GM12878 (cell line): ENCODE results near the gene OSGIN1. TPM values are rescaled to one million over a fixed set of nuclear protein-coding genes. Genes with fewer than 3 reads are reported as not detected.

Source experiments
- ATAC-seq: fragments of 200-7000 bp; cut with Tn5 transposase; 3 replicates; pipeline ENCODE4 v1.9.1; 2020; ENCODE audit warnings: mild to moderate bottlenecking, moderate library complexity
- BruUV-seq: library from RNA; stranded (reverse); fragments of 400-500 nt; replicated peaks from 2 replicates; lab custom pipeline; 2021; lab: Mats Ljungman, UMichigan
- CTCF ChIA-PET: fragments of 300-600 bp; sonication (Branson Sonifier 250); formaldehyde crosslinking; extraction: SDS; loops from one replicate; lab custom pipeline; 2021; ENCODE audit warnings: inconsistent platforms; lab: Yijun Ruan, JAX
- POLR2A ChIA-PET: fragments of 350-600 bp; formaldehyde crosslinking; extraction: SDS; loops from one replicate; lab custom pipeline; 2021; ENCODE audit warnings: inconsistent platforms; lab: Charles Lee
- RAD21 ChIA-PET: fragments of 300-600 bp; sonication (Branson Sonifier 250); formaldehyde crosslinking; loops from one replicate; lab custom pipeline; 2023; ENCODE audit warnings: antibody characterized with exemption; ENCODE audit not compliant: unreplicated experiment; lab: Charles Lee
- SMC1A ChIA-PET: fragments of 300-600 bp; sonication (Branson Sonifier 250); formaldehyde crosslinking; loops from one replicate; lab custom pipeline; 2023; ENCODE audit not compliant: unreplicated experiment, uncharacterized antibody; lab: Charles Lee
- DNase-seq: peaks from one replicate; pipeline ENCODE4 v3.0.0-alpha.2; 2011; ENCODE audit warnings: low read depth, low spot score
- FAIRE-seq: peaks from 3 replicates; lab custom pipeline; 2011; peaks lifted over from hg19 to GRCh38; lab: Jason Lieb, UNC
- H2AFZ ChIP-seq: 2 replicates; pipeline ENCODE4 v1.6.0; 2011; ENCODE audit warnings: low read depth, low read length, control low read depth; ENCODE audit not compliant: control insufficient read depth
- H3K27ac ChIP-seq: 2 replicates; pipeline ENCODE4 v1.5.1; 2011; ENCODE audit warnings: control low read depth; ENCODE audit not compliant: control insufficient read depth, insufficient read depth
- H3K27me3 ChIP-seq, 2 experiments: replicated peaks in 1 of 2; 2 replicates each; pipeline versions ENCODE4 v1.6.0 to v1.6.1; 2011; ENCODE audit warnings: low read length in 1 of 2; ENCODE audit not compliant: control insufficient read depth in 2 of 2, insufficient read depth in 2 of 2
- H3K36me3 ChIP-seq, 2 experiments: 2 replicates each; pipeline ENCODE4 v1.5.1; 2011; ENCODE audit warnings: low read length in 1 of 2; ENCODE audit not compliant: control insufficient read depth in 2 of 2, insufficient read depth in 2 of 2
- H3K4me1 ChIP-seq: 2 replicates; pipeline ENCODE4 v1.6.1; 2011; ENCODE audit warnings: mild to moderate bottlenecking, low read length, moderate library complexity, mixed read lengths; ENCODE audit not compliant: control insufficient read depth, insufficient read depth
- H3K4me2 ChIP-seq: 2 replicates; pipeline ENCODE4 v1.6.0; 2011; ENCODE audit warnings: control low read depth; ENCODE audit not compliant: control insufficient read depth, insufficient read depth
- H3K4me3 ChIP-seq: fragments of 200-600 bp; sonication (generic); 2 replicates; pipeline ENCODE4 v1.5.1; 2016
- H3K79me2 ChIP-seq: 2 replicates; pipeline ENCODE4 v1.6.0; 2011; ENCODE audit warnings: low read length; ENCODE audit not compliant: control insufficient read depth, insufficient read depth
- H3K9ac ChIP-seq: 2 replicates; pipeline ENCODE4 v1.8.0; 2011; ENCODE audit warnings: low read length, control low read depth, mixed read lengths; ENCODE audit not compliant: control insufficient read depth, insufficient read depth
- H3K9me3 ChIP-seq: replicated peaks from 3 replicates; pipeline ENCODE4 v1.5.1; 2011; ENCODE audit warnings: mild to moderate bottlenecking, low read length; ENCODE audit not compliant: control insufficient read depth, insufficient read depth
- H4K20me1 ChIP-seq: 2 replicates; pipeline ENCODE4 v1.6.0; 2011; ENCODE audit not compliant: control insufficient read depth, insufficient read depth
- BHLHE40 ChIP-seq, 2 experiments: fragments of 450-650 bp in 1 of 2; IDR thresholded peaks; 2 replicates each; pipeline ENCODE4 v1.6.1; 2011 to 2017; ENCODE audit warnings: low read depth in 2 of 2, borderline replicate concordance in 1 of 2, improper control_type of control experiment in 1 of 2, low read length in 1 of 2, mild to moderate bottlenecking in 1 of 2
- CBX3 ChIP-seq: fragments of 200-600 bp; sonication (generic); IDR thresholded peaks from 2 replicates; pipeline ENCODE4 v1.6.1; 2016; ENCODE audit warnings: low read depth, borderline replicate concordance
- CBX5 ChIP-seq: sonication (generic); IDR thresholded peaks from 2 replicates; pipeline ENCODE4 v1.6.1; 2016; ENCODE audit warnings: low read depth, moderate library complexity, mild to moderate bottlenecking, inconsistent platforms
- ETV6 ChIP-seq, 2 experiments: fragments of 450-650 bp in 1 of 2; IDR thresholded peaks in 1 of 2; conservative IDR thresholded peaks in 1 of 2; 2 replicates each; pipeline ENCODE4 v1.6.1; 2014; ENCODE audit warnings: antibody characterized with exemption in 1 of 2, borderline replicate concordance in 1 of 2, low read depth in 1 of 2, mild to moderate bottlenecking in 1 of 2, moderate library complexity in 1 of 2
- IKZF1 ChIP-seq: fragments of 450-650 bp; conservative IDR thresholded peaks from 2 replicates; pipeline ENCODE4 v1.6.1; 2017; ENCODE audit warnings: antibody characterized with exemption, mild to moderate bottlenecking
- PAX8 ChIP-seq: fragments of 450-650 bp; IDR thresholded peaks from 2 replicates; pipeline ENCODE4 v1.6.1; 2017; ENCODE audit warnings: mild to moderate bottlenecking, moderate library complexity
- SIX5 ChIP-seq: IDR thresholded peaks from 2 replicates; pipeline ENCODE4 v1.6.1; 2011; ENCODE audit warnings: mild to moderate bottlenecking, low read depth, low read length, moderate library complexity; ENCODE audit not compliant: severe bottlenecking
- SMARCA5 ChIP-seq: fragments of 450-650 bp; IDR thresholded peaks from 2 replicates; pipeline ENCODE4 v1.6.1; 2017; ENCODE audit warnings: mild to moderate bottlenecking
- SREBF1 ChIP-seq: IDR thresholded peaks from 2 replicates; pipeline ENCODE4 v1.6.1; 2012; ENCODE audit warnings: mild to moderate bottlenecking, low read length
- TARDBP ChIP-seq: IDR thresholded peaks from 2 replicates; pipeline ENCODE4 v1.6.1; 2016; ENCODE audit warnings: borderline replicate concordance
- WGBS: methylation state at CpG from one replicate; pipeline ENCODE4 v1.1.6; 2016; ENCODE audit warnings: low lambda C conversion rate; ENCODE audit not compliant: insufficient replicate concordance, insufficient coverage; ENCODE audit errors: missing lambda C conversion rate; 5-methylcytosine and 5-hydroxymethylcytosine counted together
- in situ Hi-C: fragments of 300-500 bp; cut with MboI; formaldehyde crosslinking; loops from 9 replicates; pipeline ENCODE4 v1.14.3; 2018; ENCODE audit warnings: mixed read lengths
- intact Hi-C: fragments of 100-400 bp; cut with micrococcal nuclease; formaldehyde crosslinking; loops from one replicate; pipeline ENCODE4 v1.14.2; 2022; ENCODE audit not compliant: unreplicated experiment
- polyA plus RNA-seq, 11 experiments: library from polyadenylated mRNA; depleted of rRNA in 4 of 11; unstranded in 6 of 11; stranded (reverse) in 5 of 11; fragments of >200 nt; fragmentation: Nextera tagmentation in 4 of 11; fragmentation: Illumina TruSeq in 1 of 11; extraction: Ambion mirVana in 4 of 11; extraction: Trizol in 1 of 11; gene quantifications; 1 replicate in 1 of 11; 2 replicates in 10 of 11; pipeline versions ENCODE4 v1.2.1 to v1.2.3, GENCODE V29; 2011 to 2016; ENCODE audit warnings: inconsistent platforms in 2 of 11, missing spikeins in 2 of 11, low read depth in 1 of 11
- total RNA-seq, 4 experiments: library from RNA; depleted of rRNA in 3 of 4; stranded (reverse); fragments of >200 nt in 3 of 4; fragmentation: Illumina TruSeq in 1 of 4; extraction: Trizol in 1 of 4; gene quantifications; 2 replicates each; pipeline versions ENCODE4 v1.2.1 to v1.2.3, GENCODE V29; 2013 to 2021
- TF ChIP-seq, protein P1 (sequence below): fragments of 450-650 bp; IDR thresholded peaks from 2 replicates; pipeline ENCODE4 v1.6.1; 2018; ENCODE audit warnings: mild to moderate bottlenecking, low read depth, moderate library complexity; ENCODE audit not compliant: partially characterized antibody
- TF ChIP-seq, protein P2 (sequence below): fragments of 450-650 bp; IDR thresholded peaks from 2 replicates; pipeline ENCODE4 v1.6.1; 2017; ENCODE audit warnings: antibody characterized with exemption, mild to moderate bottlenecking, moderate library complexity
- TF ChIP-seq, protein P3 (sequence below): IDR thresholded peaks from 2 replicates; pipeline ENCODE4 v1.6.1; 2011; ENCODE audit warnings: borderline replicate concordance, low read depth, mild to moderate bottlenecking, moderate library complexity, low read length; ENCODE audit not compliant: insufficient read depth, poor library complexity, severe bottlenecking

Gene OSGIN1
- total and polyA plus RNA-seq, 10 of the 15 experiments (the other 5 are each of a cell fraction or from before 2014, with no cell fraction given): 0.06 to 0.18 (median 0.13) TPM; not detected in 5

- ChIA-PET CTCF (no interaction called here), SMC1A (no interaction called here), POLR2A (no interaction called here), RAD21 (no interaction called here)
- 32% methylated on average over 7 of the region's 7 CpGs for WGBS
- Histone ChIP-seq H3K4me2 (no peak overlapping the region), H3K27ac (no peak overlapping the region), H3K27me3 (no peaks in the 10 kb centered on the region; a peak in 3 of 4 replicates), H2AFZ (no peak overlapping the region), H3K9ac (no peak overlapping the region), H3K4me3 (no peak overlapping the region), H3K36me3 (no peaks in the 10 kb centered on the region), H3K79me2 (no peaks in the 10 kb centered on the region), H4K20me1 (no peaks in the 10 kb centered on the region), H3K9me3 (no peaks in the 10 kb centered on the region), H3K4me1 (no peaks in the 10 kb centered on the region)
- intact Hi-C loops (no loop called here), in situ Hi-C loops (no loop called here)
- no TSS peak for BruUV-seq
- ATAC-seq: no peak
- DNase-seq: no peak
- TF ChIP-seq IKZF1 (no peak), CBX3 (no peak), SREBF1 (no peak), BHLHE40 (IDR thresholded peaks at IDR 0.05; ENCODE audit: borderline replicate concordance in 1 of 2, low read depth in 2 of 2, low read length in 1 of 2) (no peak), CBX5 (no peak), PAX8 (no peak), SIX5 (no peak), SMARCA5 (no peak), TARDBP (no peak), ETV6 (conservative IDR thresholded peaks at IDR 0.05 in 1 of 2, IDR thresholded peaks at IDR 0.05 in 1 of 2; ENCODE audit: borderline replicate concordance in 1 of 2, low read depth in 1 of 2) (no peak)
- TF ChIP-seq, protein P1, sequence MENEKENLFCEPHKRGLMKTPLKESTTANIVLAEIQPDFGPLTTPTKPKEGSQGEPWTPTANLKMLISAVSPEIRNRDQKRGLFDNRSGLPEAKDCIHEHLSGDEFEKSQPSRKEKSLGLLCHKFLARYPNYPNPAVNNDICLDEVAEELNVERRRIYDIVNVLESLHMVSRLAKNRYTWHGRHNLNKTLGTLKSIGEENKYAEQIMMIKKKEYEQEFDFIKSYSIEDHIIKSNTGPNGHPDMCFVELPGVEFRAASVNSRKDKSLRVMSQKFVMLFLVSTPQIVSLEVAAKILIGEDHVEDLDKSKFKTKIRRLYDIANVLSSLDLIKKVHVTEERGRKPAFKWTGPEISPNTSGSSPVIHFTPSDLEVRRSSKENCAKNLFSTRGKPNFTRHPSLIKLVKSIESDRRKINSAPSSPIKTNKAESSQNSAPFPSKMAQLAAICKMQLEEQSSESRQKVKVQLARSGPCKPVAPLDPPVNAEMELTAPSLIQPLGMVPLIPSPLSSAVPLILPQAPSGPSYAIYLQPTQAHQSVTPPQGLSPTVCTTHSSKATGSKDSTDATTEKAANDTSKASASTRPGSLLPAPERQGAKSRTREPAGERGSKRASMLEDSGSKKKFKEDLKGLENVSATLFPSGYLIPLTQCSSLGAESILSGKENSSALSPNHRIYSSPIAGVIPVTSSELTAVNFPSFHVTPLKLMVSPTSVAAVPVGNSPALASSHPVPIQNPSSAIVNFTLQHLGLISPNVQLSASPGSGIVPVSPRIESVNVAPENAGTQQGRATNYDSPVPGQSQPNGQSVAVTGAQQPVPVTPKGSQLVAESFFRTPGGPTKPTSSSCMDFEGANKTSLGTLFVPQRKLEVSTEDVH: no peak
- TF ChIP-seq, protein P2, sequence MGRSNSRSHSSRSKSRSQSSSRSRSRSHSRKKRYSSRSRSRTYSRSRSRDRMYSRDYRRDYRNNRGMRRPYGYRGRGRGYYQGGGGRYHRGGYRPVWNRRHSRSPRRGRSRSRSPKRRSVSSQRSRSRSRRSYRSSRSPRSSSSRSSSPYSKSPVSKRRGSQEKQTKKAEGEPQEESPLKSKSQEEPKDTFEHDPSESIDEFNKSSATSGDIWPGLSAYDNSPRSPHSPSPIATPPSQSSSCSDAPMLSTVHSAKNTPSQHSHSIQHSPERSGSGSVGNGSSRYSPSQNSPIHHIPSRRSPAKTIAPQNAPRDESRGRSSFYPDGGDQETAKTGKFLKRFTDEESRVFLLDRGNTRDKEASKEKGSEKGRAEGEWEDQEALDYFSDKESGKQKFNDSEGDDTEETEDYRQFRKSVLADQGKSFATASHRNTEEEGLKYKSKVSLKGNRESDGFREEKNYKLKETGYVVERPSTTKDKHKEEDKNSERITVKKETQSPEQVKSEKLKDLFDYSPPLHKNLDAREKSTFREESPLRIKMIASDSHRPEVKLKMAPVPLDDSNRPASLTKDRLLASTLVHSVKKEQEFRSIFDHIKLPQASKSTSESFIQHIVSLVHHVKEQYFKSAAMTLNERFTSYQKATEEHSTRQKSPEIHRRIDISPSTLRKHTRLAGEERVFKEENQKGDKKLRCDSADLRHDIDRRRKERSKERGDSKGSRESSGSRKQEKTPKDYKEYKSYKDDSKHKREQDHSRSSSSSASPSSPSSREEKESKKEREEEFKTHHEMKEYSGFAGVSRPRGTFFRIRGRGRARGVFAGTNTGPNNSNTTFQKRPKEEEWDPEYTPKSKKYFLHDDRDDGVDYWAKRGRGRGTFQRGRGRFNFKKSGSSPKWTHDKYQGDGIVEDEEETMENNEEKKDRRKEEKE: no peak
- TF ChIP-seq, protein P3, sequence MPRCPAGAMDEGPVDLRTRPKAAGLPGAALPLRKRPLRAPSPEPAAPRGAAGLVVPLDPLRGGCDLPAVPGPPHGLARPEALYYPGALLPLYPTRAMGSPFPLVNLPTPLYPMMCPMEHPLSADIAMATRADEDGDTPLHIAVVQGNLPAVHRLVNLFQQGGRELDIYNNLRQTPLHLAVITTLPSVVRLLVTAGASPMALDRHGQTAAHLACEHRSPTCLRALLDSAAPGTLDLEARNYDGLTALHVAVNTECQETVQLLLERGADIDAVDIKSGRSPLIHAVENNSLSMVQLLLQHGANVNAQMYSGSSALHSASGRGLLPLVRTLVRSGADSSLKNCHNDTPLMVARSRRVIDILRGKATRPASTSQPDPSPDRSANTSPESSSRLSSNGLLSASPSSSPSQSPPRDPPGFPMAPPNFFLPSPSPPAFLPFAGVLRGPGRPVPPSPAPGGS: no peak
- FAIRE-seq: no peak
Observed at GRCh38 chr16:84004442-84004841, 51.4 kb downstream of the OSGIN1 start.
